Measurements from ENCODE around the gene ERCC6L2. TPM values are rescaled to one million over a fixed set of nuclear protein-coding genes. Genes with fewer than 3 reads are reported as not detected.

Gene ERCC6L2
- total and polyA plus RNA-seq, 2 of the 8 experiments (the other 6 are each of a cell fraction or from before 2014, with no cell fraction given): 9.8 to 50.0 TPM

GRCh38 chr9:95966306-95966705 is 90.8 kb downstream of the ERCC6L2 start:
- no peaks in the 10 kb centered on the region for H3K79me2 ChIP-seq (ENCODE audit: control insufficient read depth in 1 of 2, insufficient read depth in 2 of 2, low read length in 2 of 2)
- ChIA-PET CTCF (ENCODE audit: partially characterized antibody) (no interaction called here), POLR2A (ENCODE audit: partially characterized antibody) (no interaction called here)
- H3K14ac ChIP-seq (ENCODE audit: insufficient read length): no peak overlapping the region
- no peak overlapping the region for H3K56ac ChIP-seq (replicated peaks; ENCODE audit: insufficient read length, low read depth, low read length)
- no peak overlapping the region for H4K8ac ChIP-seq (ENCODE audit: extremely low read depth, insufficient read depth, low read length)
- H3K4me1 ChIP-seq (replicated peaks in 1 of 4; ENCODE audit: control insufficient read depth in 3 of 4, insufficient read depth in 4 of 4, low read length in 3 of 4): no peaks in the 10 kb centered on the region
- H4K5ac ChIP-seq (ENCODE audit: insufficient read length, low read depth, low read length): no peak overlapping the region
- H3K4ac ChIP-seq (replicated peaks; ENCODE audit: insufficient read length, low read depth, low read length): no peak overlapping the region
- no peak overlapping the region for H2BK5ac ChIP-seq (ENCODE audit: low read depth, low read length)
- peaks cover 0 to 13% (median 2%) of the 10 kb centered on the region in 4 experiments; a peak in 2 of 8 replicates for H3K36me3 ChIP-seq (ENCODE audit: control insufficient read depth in 2 of 4, insufficient read depth in 4 of 4, low read length in 3 of 4)
- H3K23ac ChIP-seq (ENCODE audit: insufficient read length): no peak overlapping the region
- no peak overlapping the region for H2BK12ac ChIP-seq (ENCODE audit: low read depth, low read length)
- H3K4me2 ChIP-seq (ENCODE audit: insufficient read depth in 1 of 2, low read depth in 2 of 2, low read length in 2 of 2): no peak overlapping the region
- FAIRE-seq (no peak), DNase-seq (ENCODE audit: low read depth in 1 of 2, low spot score in 2 of 2) (no peak)
- H4K20me1 ChIP-seq (replicated peaks in 1 of 2; ENCODE audit: control insufficient read depth in 1 of 2, insufficient read depth in 2 of 2, low read length in 2 of 2): peaks cover 0 to 2% of the 10 kb centered on the region in 2 experiments
- H3K27me3 ChIP-seq (replicated peaks in 1 of 4; ENCODE audit: control insufficient read depth in 3 of 4, extremely low read depth in 1 of 4, insufficient read depth in 3 of 4, low read length in 3 of 4): no peaks in the 10 kb centered on the region
- no peak overlapping the region for H3K9ac ChIP-seq (replicated peaks in 1 of 4; ENCODE audit: extremely low read depth in 1 of 4, low read depth in 3 of 4, low read length in 3 of 4)
- H2BK15ac ChIP-seq (ENCODE audit: low read length): no peak overlapping the region
- H2AFZ ChIP-seq (ENCODE audit: low read length): no peak overlapping the region
- no peak overlapping the region for H4K91ac ChIP-seq (replicated peaks; ENCODE audit: insufficient read length, low read length)
- no peaks in the 10 kb centered on the region for H3K79me1 ChIP-seq (ENCODE audit: low read depth, low read length)
- WGBS, 2 experiments (ENCODE audit: extremely low coverage in 1 of 2, insufficient coverage in 1 of 2, insufficient read length in 1 of 2, insufficient replicate concordance in 2 of 2, low coverage in 1 of 2, low lambda C conversion rate in 2 of 2, missing lambda C conversion rate in 1 of 2): 97% methylated on average over 2 of the region's 2 CpGs; no CpG with 5 or more reads in 1 of the 2 experiments
- H3K4me3 ChIP-seq (ENCODE audit: extremely low read depth in 1 of 4, insufficient read depth in 2 of 4, low read depth in 3 of 4, low read length in 4 of 4): no peak overlapping the region
- H2BK20ac ChIP-seq (ENCODE audit: low read length): no peak overlapping the region
- H3K23me2 ChIP-seq (ENCODE audit: low read depth, low read length): no peaks in the 10 kb centered on the region
- no peaks in the 10 kb centered on the region for H3K9me3 ChIP-seq (ENCODE audit: insufficient read depth in 2 of 2, low read depth in 1 of 2, low read length in 1 of 2)
- no peak overlapping the region for H2AK5ac ChIP-seq (ENCODE audit: low read depth, low read length)
- H2BK120ac ChIP-seq (replicated peaks; ENCODE audit: low read depth, low read length): no peak overlapping the region
- no peak overlapping the region for H3K27ac ChIP-seq (ENCODE audit: low read depth, low read length)
- no peak overlapping the region for H3K18ac ChIP-seq (ENCODE audit: extremely low read depth, low read length)
- TF ChIP-seq GABPA (IDR thresholded peaks at IDR 0.05; ENCODE audit: borderline replicate concordance, insufficient read depth, low read length) (no peak), FOSL1 (IDR thresholded peaks at IDR 0.05; ENCODE audit: insufficient read depth, low read depth, low read length) (no peak), CTBP2 (IDR thresholded peaks at IDR 0.05; ENCODE audit: borderline replicate concordance, insufficient read depth, insufficient read length, low read length) (no peak), BRCA1 (IDR thresholded peaks at IDR 0.05; ENCODE audit: low read depth, low read length) (no peak), CBX5 (IDR thresholded peaks at IDR 0.05; ENCODE audit: low read depth, low read length) (no peak), HDAC6 (IDR thresholded peaks at IDR 0.05; ENCODE audit: low read depth, low read length) (no peak), SAP30 (IDR thresholded peaks at IDR 0.05; ENCODE audit: insufficient read depth, insufficient replicate concordance, low read length) (no peak), ZNF274 (IDR thresholded peaks at IDR 0.05; ENCODE audit: borderline replicate concordance, extremely low read depth, low read length) (no peak), JUND (IDR thresholded peaks at IDR 0.05; ENCODE audit: low read length) (no peak), ATF2 (IDR thresholded peaks at IDR 0.05; ENCODE audit: low read length) (no peak), KDM5A (IDR thresholded peaks at IDR 0.05; ENCODE audit: low read length) (no peak), CREB1 (IDR thresholded peaks at IDR 0.05) (no peak), NANOG (IDR thresholded peaks at IDR 0.05; ENCODE audit: insufficient read depth, low read depth, low read length, poor library complexity, severe bottlenecking) (no peak)
